SIG-M5 (cell line): Measurements from ENCODE around the gene MYLK4.

Experiments
- DNase-seq: peaks from one replicate; lab custom pipeline; 2025; lab: John Stamatoyannopoulos, UW

Gene MYLK4

GRCh38 chr6:2733324-2733723 lies 17.4 kb downstream of the MYLK4 start:
- DNase-seq: peak; percentile 74

- DNase-seq: no peak
These were observed 18.1 kb downstream of the MYLK4 start for GRCh38 chr6:2732503-2733089.

- DNase-seq: no peak
These were observed 19.3 kb downstream of the MYLK4 start for GRCh38 chr6:2731281-2731909.

GRCh38 chr6:2730353-2731107 lies 20.2 kb downstream of the MYLK4 start:
- no peak for DNase-seq

GRCh38 chr6:2729921-2730320 lies 20.8 kb downstream of the MYLK4 start:
- DNase-seq: no peak

- no peak for DNase-seq
These were observed 24.6 kb downstream of the MYLK4 start for GRCh38 chr6:2725999-2726567.

- DNase-seq: no peak
These were observed 25.2 kb downstream of the MYLK4 start for GRCh38 chr6:2725364-2725988.

GRCh38 chr6:2721219-2721618 lies 29.5 kb downstream of the MYLK4 start:
- no peak for DNase-seq

- DNase-seq: no peak
These were observed 31.6 kb downstream of the MYLK4 start for GRCh38 chr6:2719093-2719455.

- DNase-seq: no peak
These were observed 32.2 kb downstream of the MYLK4 start for GRCh38 chr6:2718334-2719092.

- DNase-seq: no peak
These were observed 33.6 kb downstream of the MYLK4 start for GRCh38 chr6:2716936-2717700.

GRCh38 chr6:2715737-2716136 lies 35.0 kb downstream of the MYLK4 start:
- DNase-seq: no peak

GRCh38 chr6:2714111-2714895 lies 36.4 kb downstream of the MYLK4 start:
- DNase-seq: no peak

- DNase-seq: no peak
These were observed 37.1 kb downstream of the MYLK4 start for GRCh38 chr6:2713473-2714110.

GRCh38 chr6:2712102-2712501 lies 38.6 kb downstream of the MYLK4 start:
- no peak for DNase-seq

GRCh38 chr6:2710412-2710811 lies 40.3 kb downstream of the MYLK4 start:
- no peak for DNase-seq

GRCh38 chr6:2708456-2708855 lies 42.3 kb downstream of the MYLK4 start:
- no peak for DNase-seq

- DNase-seq: no peak
These were observed 44.2 kb downstream of the MYLK4 start for GRCh38 chr6:2706558-2706957.

- no peak for DNase-seq
These were observed 45.5 kb downstream of the MYLK4 start for GRCh38 chr6:2705256-2705655.

GRCh38 chr6:2697291-2697690 lies 53.4 kb downstream of the MYLK4 start:
- no peak for DNase-seq
